ENCODE data around the gene RAMACL.

The RAMACL gene

GRCh38 chr6:166623318-166623717 lies 36.8 kb upstream of the RAMACL start:
- peaks cover 28% of the 10 kb centered on the region for H3K27me3 ChIP-seq (ENCODE audit: insufficient read depth, insufficient read length)
- no peak for DNase-seq (ENCODE audit: low read depth, low spot score)
- peaks cover 5% of the 10 kb centered on the region for H3K4me1 ChIP-seq (ENCODE audit: insufficient read depth, insufficient read length)
- no peak overlapping the region for H3K9ac ChIP-seq (ENCODE audit: insufficient read length, low read depth)
- TF ChIP-seq ZNF274 (IDR thresholded peaks at IDR 0.05; ENCODE audit: low read depth, low read length) (no peak), SUZ12 (IDR thresholded peaks at IDR 0.05; ENCODE audit: extremely low read depth, insufficient read depth, insufficient read length) (no peak), YY1 (IDR thresholded peaks at IDR 0.05; ENCODE audit: insufficient read depth, insufficient read length) (no peak)
- H3K36me3 ChIP-seq (ENCODE audit: insufficient read depth, insufficient read length, low read length): peaks cover 4% of the 10 kb centered on the region
- no peaks in the 10 kb centered on the region for H3K9me3 ChIP-seq (ENCODE audit: insufficient read depth, low read length)
- H3K4me3 ChIP-seq (ENCODE audit: insufficient read length, low read depth): no peak overlapping the region

- Histone ChIP-seq H3K27me3 (ENCODE audit: insufficient read depth, insufficient read length) (peaks cover 19% of the 10 kb centered on the region), H3K4me3 (ENCODE audit: insufficient read length, low read depth) (no peak overlapping the region), H3K4me1 (ENCODE audit: insufficient read depth, insufficient read length) (peaks cover 5% of the 10 kb centered on the region), H3K9me3 (ENCODE audit: insufficient read depth, low read length) (no peaks in the 10 kb centered on the region), H3K36me3 (ENCODE audit: insufficient read depth, insufficient read length, low read length) (peaks cover 6% of the 10 kb centered on the region), H3K9ac (ENCODE audit: insufficient read length, low read depth) (no peak overlapping the region)
- TF ChIP-seq SUZ12 (IDR thresholded peaks at IDR 0.05; ENCODE audit: extremely low read depth, insufficient read depth, insufficient read length) (no peak), ZNF274 (IDR thresholded peaks at IDR 0.05; ENCODE audit: low read depth, low read length) (no peak), YY1 (IDR thresholded peaks at IDR 0.05; ENCODE audit: insufficient read depth, insufficient read length) (no peak)
- no peak for DNase-seq (ENCODE audit: low read depth, low spot score)
These were observed 34.6 kb upstream of the RAMACL start for GRCh38 chr6:166621114-166621540.

- TF ChIP-seq SUZ12 (IDR thresholded peaks at IDR 0.05; ENCODE audit: extremely low read depth, insufficient read depth, insufficient read length): no peak
- TF ChIP-seq ZNF274 (IDR thresholded peaks at IDR 0.05; ENCODE audit: low read depth, low read length): no peak
- TF ChIP-seq YY1 (IDR thresholded peaks at IDR 0.05; ENCODE audit: insufficient read depth, insufficient read length): no peak
- H3K9me3 ChIP-seq (ENCODE audit: insufficient read depth, low read length): peaks cover 4% of the 10 kb centered on the region; the same call in 1 of the 2 replicates
- peaks cover 14% of the 10 kb centered on the region for H3K27me3 ChIP-seq (ENCODE audit: insufficient read depth, insufficient read length)
- peaks cover 6% of the 10 kb centered on the region for H3K36me3 ChIP-seq (ENCODE audit: insufficient read depth, insufficient read length, low read length)
- H3K4me1 ChIP-seq (ENCODE audit: insufficient read depth, insufficient read length): peaks cover 5% of the 10 kb centered on the region
- no peak overlapping the region for H3K4me3 ChIP-seq (ENCODE audit: insufficient read length, low read depth)
- no peak overlapping the region for H3K9ac ChIP-seq (ENCODE audit: insufficient read length, low read depth)
- DNase-seq (ENCODE audit: low read depth, low spot score): no peak
These were observed 34.1 kb upstream of the RAMACL start for GRCh38 chr6:166620478-166621113.

- Histone ChIP-seq H3K36me3 (ENCODE audit: insufficient read depth, insufficient read length, low read length) (peaks cover 6% of the 10 kb centered on the region), H3K4me3 (ENCODE audit: insufficient read length, low read depth) (no peak overlapping the region), H3K4me1 (ENCODE audit: insufficient read depth, insufficient read length) (peaks cover 5% of the 10 kb centered on the region), H3K9me3 (ENCODE audit: insufficient read depth, low read length) (peaks cover 7% of the 10 kb centered on the region; the same call in 1 of the 2 replicates), H3K9ac (ENCODE audit: insufficient read length, low read depth) (no peak overlapping the region), H3K27me3 (ENCODE audit: insufficient read depth, insufficient read length) (peaks cover 7% of the 10 kb centered on the region)
- no peak for TF ChIP-seq SUZ12 (IDR thresholded peaks at IDR 0.05; ENCODE audit: extremely low read depth, insufficient read depth, insufficient read length)
- TF ChIP-seq ZNF274 (IDR thresholded peaks at IDR 0.05; ENCODE audit: low read depth, low read length): no peak
- TF ChIP-seq YY1 (IDR thresholded peaks at IDR 0.05; ENCODE audit: insufficient read depth, insufficient read length): no peak
- no peak for DNase-seq (ENCODE audit: low read depth, low spot score)
These were observed 33.4 kb upstream of the RAMACL start for GRCh38 chr6:166619912-166620311.

- TF ChIP-seq YY1 (IDR thresholded peaks at IDR 0.05; ENCODE audit: insufficient read depth, insufficient read length): no peak
- TF ChIP-seq SUZ12 (IDR thresholded peaks at IDR 0.05; ENCODE audit: extremely low read depth, insufficient read depth, insufficient read length): no peak
- no peak for TF ChIP-seq ZNF274 (IDR thresholded peaks at IDR 0.05; ENCODE audit: low read depth, low read length)
- DNase-seq (ENCODE audit: low read depth, low spot score): no peak
- Histone ChIP-seq H3K4me3 (ENCODE audit: insufficient read length, low read depth) (no peak overlapping the region), H3K27me3 (ENCODE audit: insufficient read depth, insufficient read length) (peaks cover under 1% of the 10 kb centered on the region), H3K9me3 (ENCODE audit: insufficient read depth, low read length) (peaks cover 7% of the 10 kb centered on the region; the same call in 1 of the 2 replicates), H3K9ac (ENCODE audit: insufficient read length, low read depth) (no peak overlapping the region), H3K4me1 (ENCODE audit: insufficient read depth, insufficient read length) (peaks cover 5% of the 10 kb centered on the region), H3K36me3 (ENCODE audit: insufficient read depth, insufficient read length, low read length) (peaks cover 6% of the 10 kb centered on the region)
These were observed 32.6 kb upstream of the RAMACL start for GRCh38 chr6:166618866-166619761.

- Histone ChIP-seq H3K27me3 (ENCODE audit: insufficient read depth, insufficient read length) (no peaks in the 10 kb centered on the region), H3K36me3 (ENCODE audit: insufficient read depth, insufficient read length, low read length) (peaks cover 6% of the 10 kb centered on the region), H3K9ac (ENCODE audit: insufficient read length, low read depth) (no peak overlapping the region), H3K4me1 (ENCODE audit: insufficient read depth, insufficient read length) (peaks cover 5% of the 10 kb centered on the region), H3K9me3 (ENCODE audit: insufficient read depth, low read length) (peaks cover 7% of the 10 kb centered on the region; the same call in 1 of the 2 replicates), H3K4me3 (ENCODE audit: insufficient read length, low read depth) (no peak overlapping the region)
- DNase-seq (ENCODE audit: low read depth, low spot score): no peak
- TF ChIP-seq ZNF274 (IDR thresholded peaks at IDR 0.05; ENCODE audit: low read depth, low read length): no peak
- no peak for TF ChIP-seq YY1 (IDR thresholded peaks at IDR 0.05; ENCODE audit: insufficient read depth, insufficient read length)
- no peak for TF ChIP-seq SUZ12 (IDR thresholded peaks at IDR 0.05; ENCODE audit: extremely low read depth, insufficient read depth, insufficient read length)
These were observed 31.8 kb upstream of the RAMACL start for GRCh38 chr6:166618251-166618650.

GRCh38 chr6:166617359-166617758 lies 30.9 kb upstream of the RAMACL start:
- Histone ChIP-seq H3K4me1 (ENCODE audit: insufficient read depth, insufficient read length) (peaks cover 5% of the 10 kb centered on the region), H3K9me3 (ENCODE audit: insufficient read depth, low read length) (peaks cover 7% of the 10 kb centered on the region; the same call in 1 of the 2 replicates), H3K4me3 (ENCODE audit: insufficient read length, low read depth) (no peak overlapping the region), H3K27me3 (ENCODE audit: insufficient read depth, insufficient read length) (no peaks in the 10 kb centered on the region), H3K9ac (ENCODE audit: insufficient read length, low read depth) (no peak overlapping the region), H3K36me3 (ENCODE audit: insufficient read depth, insufficient read length, low read length) (peaks cover 6% of the 10 kb centered on the region)
- no peak for DNase-seq (ENCODE audit: low read depth, low spot score)
- no peak for TF ChIP-seq YY1 (IDR thresholded peaks at IDR 0.05; ENCODE audit: insufficient read depth, insufficient read length)
- TF ChIP-seq SUZ12 (IDR thresholded peaks at IDR 0.05; ENCODE audit: extremely low read depth, insufficient read depth, insufficient read length): no peak
- TF ChIP-seq ZNF274 (IDR thresholded peaks at IDR 0.05; ENCODE audit: low read depth, low read length): no peak

All from NT2/D1 (cell line).